ENCODE measurements around the gene SPEF2.
"Not testable (repeated sequence)": the region's sequence is repeated elsewhere in the genome, so short reads cannot be mapped to it uniquely, and the experiment has no call there.

SPEF2 gene

GRCh38 chr5:35826056-35826455, 208.4 kb downstream of the SPEF2 start:
- TF ChIP-seq Cebpa-rat (IDR thresholded peaks at IDR 0.05) = no peak
- H3K4me3 ChIP-seq = no peak overlapping the region
- peaks cover 0 to 15% (median 7%) of the 10 kb centered on the region in 11 experiments; a peak in 7 of 22 replicates for H3K9me3 ChIP-seq (replicated peaks in 1 of 11)
- peaks cover under 1 to 25% (median 2%) of the 10 kb centered on the region in 10 experiments; a peak in 15 of 20 replicates for H3K4me1 ChIP-seq
- H4K20me1 ChIP-seq = no peaks in the 10 kb centered on the region
- H3K27ac ChIP-seq = no peak overlapping the region
- no peak overlapping the region for H3K4me2 ChIP-seq
- no peaks in the 10 kb centered on the region for H3K27me3 ChIP-seq
- no peak overlapping the region for H3K9ac ChIP-seq
- no peaks in the 10 kb centered on the region for H3K36me3 ChIP-seq

- H3K36me3 ChIP-seq = no peaks in the 10 kb centered on the region
- no peak for TF ChIP-seq Cebpa-rat (IDR thresholded peaks at IDR 0.05)
- no peaks in the 10 kb centered on the region for H4K20me1 ChIP-seq
- no peaks in the 10 kb centered on the region for H3K27me3 ChIP-seq
- no peak overlapping the region for H3K4me3 ChIP-seq
- no peak overlapping the region for H3K4me2 ChIP-seq
- H3K27ac ChIP-seq = no peak overlapping the region
- H3K9ac ChIP-seq = no peak overlapping the region
- H3K9me3 ChIP-seq (replicated peaks in 1 of 11) = peaks cover 0 to 11% (median 5%) of the 10 kb centered on the region in 11 experiments; a peak in 5 of 22 replicates
- H3K4me1 ChIP-seq = peaks cover 0 to 20% (median 0%) of the 10 kb centered on the region in 10 experiments; a peak in 4 of 20 replicates
Measured at GRCh38 chr5:35826554-35826953, 208.9 kb downstream of the SPEF2 start.

GRCh38 chr5:35828082-35828598, 210.5 kb downstream of the SPEF2 start:
- Histone ChIP-seq H3K27ac (no peak overlapping the region), H3K4me2 (peak overlapping the region in 2 of 11 experiments; percentile 25 to 34; a peak in 1 of 22 replicates), H3K4me3 (no peak overlapping the region)

GRCh38 chr5:35830587-35830986, 212.9 kb downstream of the SPEF2 start:
- peaks cover 0 to 16% (median 0%) of the 10 kb centered on the region in 10 experiments; a peak in 3 of 20 replicates for H3K4me1 ChIP-seq
- H3K9ac ChIP-seq = no peak overlapping the region
- H3K27ac ChIP-seq = no peak overlapping the region
- H3K4me2 ChIP-seq = no peak overlapping the region
- no peak for TF ChIP-seq Cebpa-rat (IDR thresholded peaks at IDR 0.05)
- H3K4me3 ChIP-seq = no peak overlapping the region
- no peaks in the 10 kb centered on the region; a peak in 1 of 22 replicates for H3K9me3 ChIP-seq (replicated peaks in 1 of 11)
- no peaks in the 10 kb centered on the region for H3K27me3 ChIP-seq
- no peaks in the 10 kb centered on the region for H3K36me3 ChIP-seq
- H4K20me1 ChIP-seq = no peaks in the 10 kb centered on the region

More at GRCh38 chr5:35828082-35828598, 210.5 kb downstream of the SPEF2 start:
- no peak for TF ChIP-seq Cebpa-rat (IDR thresholded peaks at IDR 0.05)
- Histone ChIP-seq H4K20me1 (no peaks in the 10 kb centered on the region), H3K27me3 (no peaks in the 10 kb centered on the region), H3K9me3 (replicated peaks in 1 of 11) (peaks cover 0 to 6% (median 0%) of the 10 kb centered on the region in 11 experiments; a peak in 1 of 22 replicates), H3K36me3 (no peaks in the 10 kb centered on the region), H3K4me1 (peaks cover 0 to 16% (median 0%) of the 10 kb centered on the region in 10 experiments; a peak in 3 of 20 replicates), H3K9ac (no peak overlapping the region)

GRCh38 chr5:35832762-35833161, 215.1 kb downstream of the SPEF2 start:
- H3K27me3 ChIP-seq = no peaks in the 10 kb centered on the region
- no peak for TF ChIP-seq Cebpa-rat (IDR thresholded peaks at IDR 0.05)
- H4K20me1 ChIP-seq = no peaks in the 10 kb centered on the region
- no peak overlapping the region for H3K27ac ChIP-seq
- no peak overlapping the region for H3K4me2 ChIP-seq
- no peak overlapping the region for H3K9ac ChIP-seq
- peaks cover 0 to 10% (median 0%) of the 10 kb centered on the region in 10 experiments; a peak in 3 of 20 replicates for H3K4me1 ChIP-seq
- H3K4me3 ChIP-seq = no peak overlapping the region
- no peaks in the 10 kb centered on the region; a peak in 1 of 22 replicates for H3K9me3 ChIP-seq (replicated peaks in 1 of 11)
- H3K36me3 ChIP-seq = no peaks in the 10 kb centered on the region

- Histone ChIP-seq H3K9me3 (replicated peaks in 1 of 11) (no peaks in the 10 kb centered on the region; a peak in 1 of 22 replicates), H3K27me3 (no peaks in the 10 kb centered on the region), H4K20me1 (no peaks in the 10 kb centered on the region), H3K9ac (no peak overlapping the region), H3K27ac (no peak overlapping the region), H3K4me1 (peaks cover 0 to 5% (median 0%) of the 10 kb centered on the region in 10 experiments; a peak in 3 of 20 replicates), H3K4me2 (no peak overlapping the region), H3K36me3 (no peaks in the 10 kb centered on the region), H3K4me3 (no peak overlapping the region)
- no peak for TF ChIP-seq Cebpa-rat (IDR thresholded peaks at IDR 0.05)
Measured at GRCh38 chr5:35833224-35833623, 215.6 kb downstream of the SPEF2 start.

- no peak overlapping the region for H3K27ac ChIP-seq
- no peak overlapping the region for H3K4me2 ChIP-seq
- no peaks in the 10 kb centered on the region for H4K20me1 ChIP-seq
- no peaks in the 10 kb centered on the region for H3K27me3 ChIP-seq
- peaks cover 0 to 8% (median 0%) of the 10 kb centered on the region in 11 experiments; a peak in 7 of 22 replicates for H3K9me3 ChIP-seq (replicated peaks in 1 of 11)
- TF ChIP-seq Cebpa-rat (IDR thresholded peaks at IDR 0.05) = no peak
- no peak overlapping the region for H3K9ac ChIP-seq
- H3K36me3 ChIP-seq = no peaks in the 10 kb centered on the region
- H3K4me3 ChIP-seq = no peak overlapping the region
- H3K4me1 ChIP-seq = no peaks in the 10 kb centered on the region
Measured at GRCh38 chr5:35835796-35836742, 218.4 kb downstream of the SPEF2 start.

- no peak for TF ChIP-seq Cebpa-rat (IDR thresholded peaks at IDR 0.05)
Measured at GRCh38 chr5:35838370-35839042, 220.8 kb downstream of the SPEF2 start.

GRCh38 chr5:35842856-35843255, 225.2 kb downstream of the SPEF2 start:
- Histone ChIP-seq H4K20me1 (no peaks in the 10 kb centered on the region), H3K4me3 (no peak overlapping the region), H3K9me3 (replicated peaks in 1 of 11) (peaks cover 55 to 68% (median 56%) of the 10 kb centered on the region in 11 experiments), H3K4me2 (no peak overlapping the region), H3K36me3 (peaks cover 0 to 9% (median 5%) of the 10 kb centered on the region in 11 experiments; a peak in 8 of 22 replicates), H3K27ac (no peak overlapping the region), H3K4me1 (no peaks in the 10 kb centered on the region), H3K27me3 (no peaks in the 10 kb centered on the region), H3K9ac (no peak overlapping the region)
- TF ChIP-seq Cebpa-rat (IDR thresholded peaks at IDR 0.05) = no peak

More at GRCh38 chr5:35838370-35839042, 220.8 kb downstream of the SPEF2 start:
- Histone ChIP-seq H3K9ac (no peak overlapping the region), H3K4me3 (no peak overlapping the region), H3K27ac (no peak overlapping the region), H3K4me2 (no peak overlapping the region), H3K36me3 (no peaks in the 10 kb centered on the region), H3K27me3 (no peaks in the 10 kb centered on the region), H4K20me1 (no peaks in the 10 kb centered on the region), H3K4me1 (no peaks in the 10 kb centered on the region), H3K9me3 (replicated peaks in 1 of 11) (peaks cover 11 to 24% (median 13%) of the 10 kb centered on the region in 11 experiments; a peak in 21 of 22 replicates)

GRCh38 chr5:35845508-35845907, 227.8 kb downstream of the SPEF2 start:
- not testable (repeated sequence) for H3K4me2 ChIP-seq, H3K27ac ChIP-seq, H3K9ac ChIP-seq, H4K20me1 ChIP-seq, H3K27me3 ChIP-seq
- Histone ChIP-seq H3K36me3 (peaks cover 0 to 11% (median 5%) of the 10 kb centered on the region in 11 experiments; a peak in 8 of 22 replicates), H3K4me1 (peaks cover 0 to 13% (median 3%) of the 10 kb centered on the region in 10 experiments; a peak in 9 of 20 replicates), H3K9me3 (replicated peaks in 1 of 11) (peaks cover 63 to 83% (median 68%) of the 10 kb centered on the region in 11 experiments), H3K4me3 (peak overlapping the region in 3 of 10 experiments; percentile 7 to 28 (median 20); a peak in 5 of 20 replicates)

All from BLaER1 treated with 17β-estradiol and CSF1 and Interleukin-3, amounts not matched to agents 10 nM and 100 nM (cell line).